NCI-H2196 treated with DMSO at 0.1 percent for 48 hours (cell line): ENCODE results near the gene GPX2.

Experiments
- DNase-seq: peaks from one replicate; lab custom pipeline; 2025; ENCODE audit not compliant: unreplicated experiment; lab: John Stamatoyannopoulos, UW

The GPX2 gene

DNA sequence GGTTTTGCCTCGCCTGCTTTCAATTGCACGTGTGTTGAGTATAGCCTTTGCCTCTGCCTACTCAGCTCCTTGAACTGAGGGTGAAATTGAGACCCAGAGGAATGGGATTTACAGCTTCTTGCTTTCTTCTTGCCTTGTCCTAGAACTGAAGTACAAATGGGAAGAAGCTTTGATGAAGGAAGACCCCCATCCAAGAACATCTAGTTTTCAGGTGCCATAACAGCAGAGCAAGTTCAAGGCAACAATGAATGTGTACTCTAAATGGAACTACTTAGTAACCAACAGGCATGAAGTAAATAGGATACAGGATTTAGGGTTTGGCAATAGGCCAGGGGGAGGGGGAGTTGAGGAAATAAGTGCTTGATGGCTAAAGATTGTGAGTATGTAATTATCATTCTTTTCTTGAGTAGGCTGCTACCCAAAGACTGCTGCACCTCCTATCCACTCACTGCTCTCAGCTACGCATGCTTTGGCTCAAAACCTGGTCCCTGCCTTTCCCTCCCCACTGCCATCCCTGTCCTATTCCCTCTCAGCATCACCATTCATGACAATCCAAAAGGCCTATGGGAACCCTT, 2.1 kb downstream of the GPX2 start:
- no peak for DNase-seq

DNA sequence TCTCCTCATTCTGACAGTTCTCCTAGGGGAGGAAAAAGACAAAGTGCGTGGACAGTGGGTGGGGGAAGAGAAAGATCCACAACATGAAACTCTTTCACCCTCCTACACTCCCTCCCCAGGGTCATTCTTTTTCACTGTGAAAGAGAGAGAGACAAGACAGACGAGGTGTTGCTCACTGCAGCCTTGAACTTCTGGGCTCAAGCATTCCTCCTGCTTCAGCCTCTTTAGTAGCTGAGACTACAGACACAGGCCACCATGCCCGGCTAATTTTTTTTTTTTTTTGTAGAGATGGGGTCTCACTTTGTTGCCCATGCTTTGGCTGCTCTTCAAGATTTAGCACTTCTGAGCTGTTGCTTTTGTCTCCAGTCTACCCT, 2.7 kb downstream of the GPX2 start:
- no peak for DNase-seq

GRCh38 chr14:64938972-64939816, 3.4 kb downstream of the GPX2 start:
- peak; percentile 77 for DNase-seq

- DNase-seq: no peak
Measured at GRCh38 chr14:64937821-64938193, 4.7 kb downstream of the GPX2 start.

DNA sequence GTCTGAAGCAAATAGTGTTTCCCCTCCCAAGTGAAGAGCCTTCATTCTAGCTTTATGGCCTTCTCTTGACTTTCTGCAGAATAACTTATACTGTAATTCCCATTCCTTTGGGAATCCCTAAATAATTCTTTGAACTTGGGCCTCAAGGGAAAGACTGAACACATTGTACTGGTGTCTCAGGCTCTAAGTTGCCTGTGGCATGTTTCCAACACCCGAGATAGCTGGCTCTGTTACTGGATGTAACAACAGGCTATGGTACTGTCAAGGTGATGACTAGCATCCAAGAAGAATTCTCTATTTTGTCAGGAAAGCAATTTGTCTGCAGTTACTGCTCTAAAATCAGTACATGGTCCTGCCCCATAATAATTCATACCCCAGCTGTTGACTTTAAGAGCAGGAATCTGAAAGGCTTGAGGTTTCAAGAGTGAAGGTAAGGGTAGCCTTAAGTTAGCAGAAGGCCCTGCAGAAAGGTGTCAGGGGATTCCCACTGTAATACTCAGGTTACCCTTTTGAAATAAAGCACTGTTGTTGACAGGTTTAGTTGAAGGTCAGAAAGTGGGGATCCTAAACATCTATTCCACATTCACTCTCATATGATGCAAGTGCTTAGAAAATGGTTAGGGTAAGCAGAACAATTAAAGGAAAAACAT, 5.2 kb downstream of the GPX2 start:
- no peak for DNase-seq

DNA sequence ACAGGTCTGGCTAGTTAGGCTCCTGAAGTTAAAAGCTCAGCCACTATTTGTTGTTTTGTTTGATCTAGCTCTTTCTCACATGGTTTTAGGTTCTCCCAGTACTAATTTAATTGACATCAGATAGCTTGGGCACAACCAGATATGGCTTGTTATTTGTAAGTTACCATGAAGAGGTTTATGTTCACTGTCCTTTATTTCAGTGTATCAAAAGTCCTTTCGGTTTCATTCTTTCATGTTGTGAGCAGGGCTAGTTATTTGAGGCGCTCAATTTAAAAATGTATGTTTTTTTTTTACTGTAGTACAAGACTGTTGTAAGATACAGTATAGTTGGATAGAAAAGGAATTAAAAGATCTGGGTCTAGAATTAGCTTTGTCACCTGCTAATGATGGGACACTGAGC, 7.0 kb downstream of the GPX2 start:
- no peak for DNase-seq

- DNase-seq: no peak
Measured at GRCh38 chr14:64934338-64934929, 8.1 kb downstream of the GPX2 start.

DNA sequence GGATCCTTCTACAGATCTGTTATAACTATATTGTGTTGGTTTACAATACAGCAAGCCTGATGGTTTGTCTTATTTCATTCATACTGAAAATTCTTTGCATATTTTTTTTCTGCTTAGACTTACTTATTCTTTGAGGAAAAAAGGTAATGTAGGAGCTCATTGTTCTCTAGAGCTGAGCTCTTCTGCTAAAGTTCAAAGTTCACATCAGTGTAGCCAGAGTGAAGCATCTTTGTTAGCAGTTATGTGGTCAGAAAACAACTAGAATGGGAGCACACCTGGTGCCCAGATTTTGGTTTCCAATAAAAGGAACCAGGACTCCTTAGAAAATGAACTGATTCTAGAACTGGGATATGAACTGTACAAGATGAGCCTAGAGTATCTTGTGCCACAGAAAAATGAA, 10.3 kb downstream of the GPX2 start:
- no peak for DNase-seq

- DNase-seq: no peak
Measured at GRCh38 chr14:64931123-64931522, 11.4 kb downstream of the GPX2 start.

DNA sequence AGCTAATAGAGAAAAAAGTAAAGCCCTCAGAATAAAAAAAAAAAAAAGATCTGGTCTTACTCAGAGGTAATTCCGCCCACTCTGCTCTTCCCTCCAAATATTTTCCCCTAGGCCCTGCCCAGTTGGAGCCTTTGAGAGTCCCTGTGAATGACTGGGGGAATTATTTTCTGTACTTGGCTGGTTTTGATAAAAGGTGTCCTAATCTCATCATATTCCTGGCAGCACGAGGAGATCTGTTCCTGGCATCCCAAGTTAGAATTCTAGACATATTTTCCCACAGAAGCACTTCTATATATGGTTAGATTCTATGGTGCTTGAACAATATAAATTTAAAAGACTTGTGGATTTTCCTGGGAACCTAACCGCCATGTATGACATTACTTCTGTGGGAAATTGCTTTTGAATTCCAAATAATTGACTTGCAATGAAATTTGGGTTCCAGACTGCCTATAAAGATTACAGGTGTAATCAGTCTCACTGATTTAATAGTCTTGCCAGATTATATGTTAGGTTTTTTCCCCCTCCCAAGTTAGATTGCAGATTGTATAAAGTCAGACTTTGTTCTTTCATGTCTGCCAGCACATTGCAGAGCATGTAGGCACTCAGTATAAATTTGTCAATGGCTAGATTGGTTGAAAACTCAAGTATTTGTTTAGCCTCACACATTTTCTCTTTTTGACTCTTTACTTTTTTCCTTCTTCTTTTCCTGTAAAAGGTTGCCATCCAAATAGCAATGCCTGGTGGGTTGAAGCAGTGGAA, 12.3 kb downstream of the GPX2 start:
- DNase-seq: no peak

GRCh38 chr14:64929014-64929359, 13.6 kb downstream of the GPX2 start:
- no peak for DNase-seq

DNA sequence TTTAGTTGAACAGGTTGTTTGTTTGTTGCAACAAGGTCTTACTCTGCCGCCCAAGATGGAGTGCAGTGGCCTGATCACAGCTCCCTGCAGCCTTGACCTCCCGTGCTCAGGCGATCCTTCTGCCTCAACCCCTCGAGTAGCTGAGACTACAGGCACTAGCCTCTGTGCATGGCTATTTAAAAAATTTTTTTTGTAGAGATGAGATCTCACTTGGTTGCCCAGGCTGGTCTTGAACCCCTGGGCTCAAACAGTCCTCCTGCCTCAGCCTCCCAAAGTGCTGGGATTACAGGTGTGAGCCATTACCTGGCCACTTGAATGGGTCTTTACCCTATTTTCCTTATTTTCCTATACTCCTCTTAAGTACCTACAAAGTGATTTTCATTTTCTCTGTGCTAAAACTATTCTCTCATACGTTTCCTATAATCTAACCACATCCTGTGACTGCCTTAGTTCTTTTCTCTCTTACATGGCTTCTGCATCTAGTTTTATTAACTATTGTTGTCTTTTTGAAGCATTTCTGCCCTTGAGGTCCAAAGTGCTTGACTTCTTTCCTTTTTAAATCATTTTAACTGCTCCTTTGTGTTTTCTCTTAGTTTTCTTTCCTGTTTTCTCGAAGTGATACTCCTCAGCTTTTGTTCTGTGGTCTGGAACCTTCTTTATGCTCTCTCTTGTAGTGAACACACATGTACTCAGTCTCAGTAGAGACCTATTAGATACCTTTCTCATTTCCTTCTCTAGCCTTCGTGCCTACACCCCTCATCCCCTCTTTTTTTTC, 14.1 kb downstream of the GPX2 start:
- DNase-seq: no peak

DNA sequence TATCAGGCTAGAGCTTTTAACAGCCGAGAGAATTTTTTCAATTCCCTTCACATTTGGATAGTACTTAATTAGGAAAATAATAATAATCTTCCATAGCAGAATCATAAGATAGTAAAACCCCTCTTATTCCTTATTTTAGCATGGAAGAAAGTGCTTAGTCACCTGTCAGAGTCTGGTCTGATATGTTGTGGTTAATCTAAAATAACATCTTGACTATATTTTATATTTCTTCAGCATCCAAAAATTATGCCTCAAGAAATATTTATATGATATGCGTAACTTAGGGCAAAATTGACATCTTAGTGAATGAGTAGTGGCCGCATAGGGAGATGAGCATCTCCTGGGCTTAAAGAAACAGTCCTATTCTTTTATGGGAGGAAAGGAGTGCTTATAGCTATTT, 15.5 kb downstream of the GPX2 start:
- DNase-seq: no peak

- no peak for DNase-seq
Measured at GRCh38 chr14:64926398-64926995, 16.0 kb downstream of the GPX2 start.

GRCh38 chr14:64923015-64923414, 19.5 kb downstream of the GPX2 start:
- no peak for DNase-seq

GRCh38 chr14:64920465-64920864, 22.1 kb downstream of the GPX2 start:
- DNase-seq: no peak

GRCh38 chr14:64919618-64920017, 22.9 kb downstream of the GPX2 start:
- no peak for DNase-seq

- no peak for DNase-seq
Measured at GRCh38 chr14:64919215-64919614, 23.3 kb downstream of the GPX2 start.

DNA sequence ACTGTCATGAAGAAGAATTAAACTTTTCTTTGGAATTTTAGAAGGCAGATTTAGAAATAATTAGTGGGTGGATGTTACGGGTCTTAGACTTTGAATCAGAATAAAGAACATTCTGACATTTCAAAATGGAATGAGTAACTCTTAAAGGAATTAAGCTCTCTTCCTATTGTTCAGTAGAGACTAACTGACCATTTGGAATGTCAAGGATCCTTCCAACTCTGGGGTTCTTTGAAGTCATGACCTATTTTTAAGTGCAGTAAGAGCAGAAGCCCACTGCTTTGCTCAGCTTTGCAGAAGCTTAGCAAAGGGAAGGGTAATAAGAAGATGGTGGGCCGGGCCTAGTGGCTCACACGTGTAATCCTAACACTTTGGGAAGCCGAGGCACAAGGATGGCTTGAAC, 24.3 kb downstream of the GPX2 start:
- DNase-seq: no peak

GRCh38 chr14:64915797-64916196, 26.7 kb downstream of the GPX2 start:
- no peak for DNase-seq
